ENCODE measurements around the gene TRIM26. TPM values are rescaled to one million over a fixed set of nuclear protein-coding genes. Genes with fewer than 3 reads are reported as not detected.

TRIM26 gene
- total RNA-seq, 1 experiment from 2014 or later: 44.8 TPM

DNA sequence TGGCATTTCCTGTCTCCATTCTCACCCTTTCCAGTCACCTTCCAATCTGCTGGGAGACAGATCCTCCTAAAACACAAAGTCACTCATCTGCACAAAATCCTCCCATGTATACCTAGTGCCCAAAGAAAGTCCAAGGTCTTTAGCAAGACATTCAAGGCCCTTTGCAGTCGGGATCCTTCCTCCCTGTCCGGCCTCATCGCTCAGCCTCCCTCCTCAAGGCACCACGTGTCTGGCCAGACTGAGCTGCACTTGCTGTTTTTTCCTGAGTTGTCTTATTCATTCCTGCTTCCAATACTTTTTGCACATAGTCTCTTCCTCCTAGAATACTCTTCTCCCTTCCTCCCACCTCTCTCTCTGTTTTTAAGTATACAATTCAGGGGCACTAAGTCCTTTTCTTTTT, 48.5 kb downstream of the TRIM26 start:
- no TSS peak for BruUV-seq (replicated peaks)
- Histone ChIP-seq H3K27me3 (ENCODE audit: control insufficient read depth, insufficient read depth, low read length) (peaks cover 20% of the 10 kb centered on the region), H3K27ac (ENCODE audit: low read length) (no peak overlapping the region), H3K36me3 (ENCODE audit: control insufficient read depth, insufficient read depth, low read length) (no peaks in the 10 kb centered on the region), H3K4me1 (ENCODE audit: control insufficient read depth, insufficient read depth, low read length) (no peaks in the 10 kb centered on the region), H3K4me3 (ENCODE audit: low read depth in 2 of 2, low read length in 2 of 2) (no peak overlapping the region), H3K9me3 (ENCODE audit: control insufficient read depth, insufficient read depth, low read depth, low read length) (no peaks in the 10 kb centered on the region)
- ChIA-PET CTCF (no interaction called here), POLR2A (no interaction called here)
- in situ Hi-C loops (cut with HindIII; ENCODE audit: low pct_unique_long_range_greater_than_20kb, low sequenced_read_pairs) (no loop called here), intact Hi-C loops (cut with micrococcal nuclease; ENCODE audit: unreplicated experiment) (no loop called here)
- DNase-seq (ENCODE audit: low read depth, low spot score) (no peak), ATAC-seq (no peak)
- TF ChIP-seq, protein P1, sequence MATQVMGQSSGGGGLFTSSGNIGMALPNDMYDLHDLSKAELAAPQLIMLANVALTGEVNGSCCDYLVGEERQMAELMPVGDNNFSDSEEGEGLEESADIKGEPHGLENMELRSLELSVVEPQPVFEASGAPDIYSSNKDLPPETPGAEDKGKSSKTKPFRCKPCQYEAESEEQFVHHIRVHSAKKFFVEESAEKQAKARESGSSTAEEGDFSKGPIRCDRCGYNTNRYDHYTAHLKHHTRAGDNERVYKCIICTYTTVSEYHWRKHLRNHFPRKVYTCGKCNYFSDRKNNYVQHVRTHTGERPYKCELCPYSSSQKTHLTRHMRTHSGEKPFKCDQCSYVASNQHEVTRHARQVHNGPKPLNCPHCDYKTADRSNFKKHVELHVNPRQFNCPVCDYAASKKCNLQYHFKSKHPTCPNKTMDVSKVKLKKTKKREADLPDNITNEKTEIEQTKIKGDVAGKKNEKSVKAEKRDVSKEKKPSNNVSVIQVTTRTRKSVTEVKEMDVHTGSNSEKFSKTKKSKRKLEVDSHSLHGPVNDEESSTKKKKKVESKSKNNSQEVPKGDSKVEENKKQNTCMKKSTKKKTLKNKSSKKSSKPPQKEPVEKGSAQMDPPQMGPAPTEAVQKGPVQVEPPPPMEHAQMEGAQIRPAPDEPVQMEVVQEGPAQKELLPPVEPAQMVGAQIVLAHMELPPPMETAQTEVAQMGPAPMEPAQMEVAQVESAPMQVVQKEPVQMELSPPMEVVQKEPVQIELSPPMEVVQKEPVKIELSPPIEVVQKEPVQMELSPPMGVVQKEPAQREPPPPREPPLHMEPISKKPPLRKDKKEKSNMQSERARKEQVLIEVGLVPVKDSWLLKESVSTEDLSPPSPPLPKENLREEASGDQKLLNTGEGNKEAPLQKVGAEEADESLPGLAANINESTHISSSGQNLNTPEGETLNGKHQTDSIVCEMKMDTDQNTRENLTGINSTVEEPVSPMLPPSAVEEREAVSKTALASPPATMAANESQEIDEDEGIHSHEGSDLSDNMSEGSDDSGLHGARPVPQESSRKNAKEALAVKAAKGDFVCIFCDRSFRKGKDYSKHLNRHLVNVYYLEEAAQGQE (IDR thresholded peaks at IDR 0.05; ENCODE audit: insufficient read depth in 1 of 2, low read depth in 2 of 2, low read length in 1 of 2): no peak
- TF ChIP-seq SIN3A (IDR thresholded peaks at IDR 0.05; ENCODE audit: borderline replicate concordance, insufficient read depth, low read depth, low read length): no peak

DNA sequence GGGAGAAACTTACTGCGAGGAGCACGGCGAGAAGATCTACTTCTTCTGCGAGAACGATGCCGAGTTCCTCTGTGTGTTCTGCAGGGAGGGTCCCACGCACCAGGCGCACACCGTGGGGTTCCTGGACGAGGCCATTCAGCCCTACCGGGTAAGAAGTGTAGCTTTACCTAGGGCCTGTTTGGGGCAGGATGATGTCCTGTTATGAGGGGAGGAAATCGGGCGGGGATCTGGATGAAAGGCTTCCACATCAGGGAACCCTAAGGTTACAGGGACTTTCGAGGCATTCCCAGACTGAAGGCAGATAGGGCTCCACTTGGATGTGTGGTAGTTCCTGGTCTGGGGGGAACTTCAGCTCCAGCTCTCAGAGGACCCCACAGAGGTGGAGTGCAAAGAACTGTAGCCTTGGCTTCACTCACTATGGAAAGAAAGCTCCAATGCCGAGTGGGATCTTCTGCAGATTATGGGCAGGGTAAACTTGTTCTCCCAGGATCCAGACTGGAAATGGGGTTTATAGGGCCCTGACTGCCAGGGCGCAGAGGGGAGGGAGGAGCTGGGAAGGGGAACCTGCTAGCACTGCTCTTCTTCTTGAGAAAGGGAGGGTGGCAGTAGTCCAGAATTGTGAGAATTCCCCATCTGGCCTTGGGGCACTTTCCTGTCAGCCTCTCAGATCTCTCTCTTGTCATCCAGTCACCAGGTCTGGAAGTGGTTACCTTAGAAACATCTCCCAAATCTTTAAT, 49.1 kb downstream of the TRIM26 start:
- CTCF ChIA-PET: no interaction called here
- Histone ChIP-seq H3K27ac (ENCODE audit: low read length) (no peak overlapping the region), H3K27me3 (ENCODE audit: control insufficient read depth, insufficient read depth, low read length) (peaks cover 15% of the 10 kb centered on the region)

More for the DNA sequence above, 49.1 kb downstream of the TRIM26 start:
- no peaks in the 10 kb centered on the region for H3K36me3 ChIP-seq (ENCODE audit: control insufficient read depth, insufficient read depth, low read length)
- H3K4me1 ChIP-seq (ENCODE audit: control insufficient read depth, insufficient read depth, low read length): no peaks in the 10 kb centered on the region
- DNase-seq (ENCODE audit: low read depth, low spot score) (no peak), ATAC-seq (peak; percentile 52)
- TF ChIP-seq SIN3A (IDR thresholded peaks at IDR 0.05; ENCODE audit: borderline replicate concordance, insufficient read depth, low read depth, low read length) (no peak), TCF7L2 (IDR thresholded peaks at IDR 0.05; ENCODE audit: low read depth, low read length) (no peak), POLR2AphosphoS5 (IDR thresholded peaks at IDR 0.05; ENCODE audit: low read depth, low read length) (no peak)
- TF ChIP-seq, protein P2, sequence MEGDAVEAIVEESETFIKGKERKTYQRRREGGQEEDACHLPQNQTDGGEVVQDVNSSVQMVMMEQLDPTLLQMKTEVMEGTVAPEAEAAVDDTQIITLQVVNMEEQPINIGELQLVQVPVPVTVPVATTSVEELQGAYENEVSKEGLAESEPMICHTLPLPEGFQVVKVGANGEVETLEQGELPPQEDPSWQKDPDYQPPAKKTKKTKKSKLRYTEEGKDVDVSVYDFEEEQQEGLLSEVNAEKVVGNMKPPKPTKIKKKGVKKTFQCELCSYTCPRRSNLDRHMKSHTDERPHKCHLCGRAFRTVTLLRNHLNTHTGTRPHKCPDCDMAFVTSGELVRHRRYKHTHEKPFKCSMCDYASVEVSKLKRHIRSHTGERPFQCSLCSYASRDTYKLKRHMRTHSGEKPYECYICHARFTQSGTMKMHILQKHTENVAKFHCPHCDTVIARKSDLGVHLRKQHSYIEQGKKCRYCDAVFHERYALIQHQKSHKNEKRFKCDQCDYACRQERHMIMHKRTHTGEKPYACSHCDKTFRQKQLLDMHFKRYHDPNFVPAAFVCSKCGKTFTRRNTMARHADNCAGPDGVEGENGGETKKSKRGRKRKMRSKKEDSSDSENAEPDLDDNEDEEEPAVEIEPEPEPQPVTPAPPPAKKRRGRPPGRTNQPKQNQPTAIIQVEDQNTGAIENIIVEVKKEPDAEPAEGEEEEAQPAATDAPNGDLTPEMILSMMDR (IDR thresholded peaks at IDR 0.05): no peak
- TF ChIP-seq, protein P1 (IDR thresholded peaks at IDR 0.05; ENCODE audit: insufficient read depth in 1 of 2, low read depth in 2 of 2, low read length in 1 of 2): no peak
- peak overlapping the region; percentile 29 to 52 for H3K4me3 ChIP-seq (ENCODE audit: low read depth in 2 of 2, low read length in 2 of 2)
- intact Hi-C loops (cut with micrococcal nuclease; ENCODE audit: unreplicated experiment) (no loop called here), in situ Hi-C loops (cut with HindIII; ENCODE audit: low pct_unique_long_range_greater_than_20kb, low sequenced_read_pairs) (no loop called here)
- H3K9me3 ChIP-seq (ENCODE audit: control insufficient read depth, insufficient read depth, low read depth, low read length): no peaks in the 10 kb centered on the region
- no TSS peak for BruUV-seq (replicated peaks)
- POLR2A ChIA-PET: no interaction called here

Measured in Panc1 (cell line).